Ovary (tissue), 9 donors: ENCODE measurements around the gene DMPK. TPM values are rescaled to one million over a fixed set of nuclear protein-coding genes. Genes with fewer than 3 reads are reported as not detected.

Experiments
- polyA plus RNA-seq, 2 donors: library from polyadenylated mRNA; stranded (reverse); fragments of 200-250 nt in 1 of 2; fragments of 350-450 nt in 1 of 2; fragmentation: Illumina TruSeq in 1 of 2; extraction: RNeasy Lipid Tissue Mini Kit (QIAGEN cat#74804) in 1 of 2; gene quantifications; one replicate each; pipeline ENCODE4 v1.2.3, GENCODE V29; 2013 to 2014
- total RNA-seq, 7 donors: library from RNA; depleted of rRNA in 2 of 7; stranded (reverse); fragments of >200 nt in 2 of 7; fragmentation: NEBNext Ultra II Directional in 3 of 7; extraction: Animal tissue kit (Norgen Biotek cat#: 25700) in 3 of 7; gene quantifications; one replicate each; pipeline versions ENCODE4 v1.1.0 to v1.2.4, GENCODE V29; 2016 to 2023
- donor health status: DM: no; HTN: no; CAD: no; lungs with moderate emphysema.
- donor health status: DM: no; HTN: no; CAD: no.
- donor health status: Bipolar disorder and iron deficiency.
- donor health status: DM: yes; HTN: yes; CAD: no.
- donor health status: DM: no; HTN: no; CAD: no.
- donor health status: DM: yes; HTN: yes; CAD: no.

DMPK gene
- total and polyA plus RNA-seq, 9 donors = 21.0 to 105 (median 56.7) TPM

Other genes starting within 250 kb of the DMPK start
- gene OPA3, start 197.7 kb downstream of the DMPK start, total RNA-seq = 10 to 100 TPM in 4 of 7 donors, 1 to 10 TPM in 3; 2.0 to 16.6 (median 12.3) TPM
- 1 to 10 TPM; 3.3 to 8.9 TPM for gene OPA3, start 197.7 kb downstream of the DMPK start, polyA plus RNA-seq
- gene GPR4, start 180.3 kb downstream of the DMPK start, total RNA-seq = 1 to 10 TPM in 5 of 7 donors, under 1 TPM in 2; 0.60 to 4.5 (median 2.4) TPM
- 10 to 100 TPM in 1 of 2 donors, 1 to 10 TPM in 1; 3.0 to 11.9 TPM for gene GPR4, start 180.3 kb downstream of the DMPK start, polyA plus RNA-seq
- gene EML2, start 143.1 kb downstream of the DMPK start, total RNA-seq = 10 to 100 TPM in 6 of 7 donors, 1 to 10 TPM in 1; 9.9 to 25.0 (median 14.4) TPM
- 10 to 100 TPM; 13.1 to 16.3 TPM for gene EML2, start 143.1 kb downstream of the DMPK start, polyA plus RNA-seq
- gene GIPR, start 114.3 kb downstream of the DMPK start, total RNA-seq = 1 to 10 TPM in 1 of 7 donors, under 1 TPM in 3, not detected in 3; 0.20 to 1.6 (median 0.59) TPM
- under 1 TPM; 0.02 to 0.33 TPM for gene GIPR, start 114.3 kb downstream of the DMPK start, polyA plus RNA-seq
- 100 to 1,000 TPM; 288 to 508 (median 382) TPM for gene SNRPD2, start 90.5 kb downstream of the DMPK start, total RNA-seq
- 100 to 1,000 TPM; 279 to 499 TPM for gene SNRPD2, start 90.5 kb downstream of the DMPK start, polyA plus RNA-seq
- 10 to 100 TPM in 1 of 7 donors, 1 to 10 TPM in 6; 4.2 to 15.3 (median 7.3) TPM for gene QPCTL, start 89.8 kb downstream of the DMPK start, total RNA-seq
- 1 to 10 TPM; 3.2 to 6.8 TPM for gene QPCTL, start 89.8 kb downstream of the DMPK start, polyA plus RNA-seq
- gene FBXO46, start 51.6 kb downstream of the DMPK start, total RNA-seq = 10 to 100 TPM; 13.4 to 32.5 (median 22.4) TPM
- gene FBXO46, start 51.6 kb downstream of the DMPK start, polyA plus RNA-seq = 10 to 100 TPM in 1 of 2 donors, 1 to 10 TPM in 1; 6.7 to 13.9 TPM
- not detected for gene MEIOSIN, start 49.1 kb downstream of the DMPK start, total RNA-seq
- not detected for gene MEIOSIN, start 49.1 kb downstream of the DMPK start, polyA plus RNA-seq
- gene SIX5, start 13.2 kb downstream of the DMPK start, total RNA-seq = 10 to 100 TPM; 21.0 to 64.4 (median 44.4) TPM
- gene SIX5, start 13.2 kb downstream of the DMPK start, polyA plus RNA-seq = 10 to 100 TPM in 1 of 2 donors, 1 to 10 TPM in 1; 5.4 to 43.5 TPM
- gene DMWD, start 10.4 kb upstream of the DMPK start, total RNA-seq = 10 to 100 TPM; 28.4 to 85.4 (median 61.1) TPM
- gene DMWD, start 10.4 kb upstream of the DMPK start, polyA plus RNA-seq = 10 to 100 TPM; 11.4 to 33.9 TPM
- under 1 TPM in 2 of 7 donors, not detected in 5; 0.13 to 0.15 TPM for gene RSPH6A, start 32.8 kb upstream of the DMPK start, total RNA-seq
- not detected for gene RSPH6A, start 32.8 kb upstream of the DMPK start, polyA plus RNA-seq
- 10 to 100 TPM; 24.8 to 61.9 (median 52.2) TPM for gene SYMPK, start 80.7 kb upstream of the DMPK start, total RNA-seq
- 10 to 100 TPM; 37.7 to 41.9 TPM for gene SYMPK, start 80.7 kb upstream of the DMPK start, polyA plus RNA-seq
- under 1 TPM in 1 of 7 donors, not detected in 6; 0.26 TPM for gene FOXA3, start 81.8 kb upstream of the DMPK start, total RNA-seq
- gene FOXA3, start 81.8 kb upstream of the DMPK start, polyA plus RNA-seq = under 1 TPM in 1 of 2 donors, not detected in 1; 0.04 TPM
- gene IRF2BP1, start 103.7 kb upstream of the DMPK start, total RNA-seq = 10 to 100 TPM; 30.4 to 59.4 (median 41.4) TPM
- 10 to 100 TPM in 1 of 2 donors, 1 to 10 TPM in 1; 2.7 to 29.5 TPM for gene IRF2BP1, start 103.7 kb upstream of the DMPK start, polyA plus RNA-seq
- 1 to 10 TPM; 3.0 to 9.1 (median 7.0) TPM for gene MYPOP, start 120.1 kb upstream of the DMPK start, total RNA-seq
- gene MYPOP, start 120.1 kb upstream of the DMPK start, polyA plus RNA-seq = 1 to 10 TPM; 4.2 to 4.4 TPM
- not detected for gene NANOS2, start 132.3 kb upstream of the DMPK start, total RNA-seq
- not detected for gene NANOS2, start 132.3 kb upstream of the DMPK start, polyA plus RNA-seq
- 1 to 10 TPM in 5 of 7 donors, under 1 TPM in 2; 0.23 to 4.8 (median 2.2) TPM for gene NOVA2, start 191.4 kb upstream of the DMPK start, total RNA-seq
- 1 to 10 TPM; 1.5 to 3.5 TPM for gene NOVA2, start 191.4 kb upstream of the DMPK start, polyA plus RNA-seq
- 10 to 100 TPM in 6 of 7 donors, 1 to 10 TPM in 1; 7.6 to 19.6 (median 16.6) TPM for gene CCDC61, start 213.0 kb upstream of the DMPK start, total RNA-seq
- 10 to 100 TPM in 1 of 2 donors, 1 to 10 TPM in 1; 2.7 to 12.5 TPM for gene CCDC61, start 213.0 kb upstream of the DMPK start, polyA plus RNA-seq
- gene PGLYRP1, start 240.6 kb upstream of the DMPK start, total RNA-seq = not detected
- not detected for gene PGLYRP1, start 240.6 kb upstream of the DMPK start, polyA plus RNA-seq